SK-N-MC (cell line): ENCODE data around the gene CMTM5.

Source experiments
- EZH2 ChIP-seq: fragments of 200-600 bp; sonication (generic); IDR thresholded peaks from one replicate; pipeline ENCODE4 v1.6.1; 2017; ENCODE audit warnings: antibody characterized with exemption
- POLR2AphosphoS5 ChIP-seq: IDR thresholded peaks from 2 replicates; pipeline ENCODE4 v1.6.1; 2012; ENCODE audit warnings: mild to moderate bottlenecking, low read depth, low read length, borderline replicate concordance

DNA sequence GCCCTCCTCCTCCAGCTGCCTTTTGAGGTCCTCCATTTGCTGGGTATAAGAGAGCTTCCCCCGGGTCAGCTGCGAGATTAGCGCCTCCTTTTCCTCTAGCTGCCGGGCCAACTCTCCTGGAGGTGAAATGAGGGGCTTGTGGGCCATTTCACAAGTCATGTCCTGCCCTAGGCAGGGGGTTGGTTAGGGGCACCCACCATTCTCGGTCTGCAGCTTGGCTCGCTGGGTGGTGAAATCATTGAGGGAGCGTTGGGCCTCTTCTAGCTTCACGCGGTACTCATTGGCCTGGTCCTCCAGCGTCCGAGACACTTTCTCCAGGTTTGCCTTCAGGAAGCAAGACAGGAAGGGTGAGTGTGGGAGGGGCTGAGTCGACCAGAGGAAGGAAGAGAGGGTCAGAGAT lies 12.6 kb downstream of the CMTM5 start:
- no peak for TF ChIP-seq POLR2AphosphoS5
- TF ChIP-seq EZH2: no peak
